GM21529 (cell line): ENCODE results near the gene RBPJL.

ENCODE experiments used
- ATAC-seq: cut with Tn5 transposase; IDR thresholded peaks from one replicate; pipeline ENCODE4 v1.9.1; 2021; ENCODE audit not compliant: unreplicated experiment

RBPJL gene

GRCh38 chr20:45306431-45306982 lies at the start of gene RBPJL:
Gene RBPJL (plus strand): TSS chr20:45306840. CDS start chr20:45306923, 83 bp downstream.
- no peak for ATAC-seq

- no peak for ATAC-seq
These were observed 49.5 kb upstream of the RBPJL start for GRCh38 chr20:45257161-45257560.

GRCh38 chr20:45257711-45258110 lies 48.9 kb upstream of the RBPJL start:
- no peak for ATAC-seq

- ATAC-seq = no peak
These were observed 48.4 kb upstream of the RBPJL start for GRCh38 chr20:45258259-45258658.

GRCh38 chr20:45258664-45259063 lies 48.0 kb upstream of the RBPJL start:
- no peak for ATAC-seq

DNA sequence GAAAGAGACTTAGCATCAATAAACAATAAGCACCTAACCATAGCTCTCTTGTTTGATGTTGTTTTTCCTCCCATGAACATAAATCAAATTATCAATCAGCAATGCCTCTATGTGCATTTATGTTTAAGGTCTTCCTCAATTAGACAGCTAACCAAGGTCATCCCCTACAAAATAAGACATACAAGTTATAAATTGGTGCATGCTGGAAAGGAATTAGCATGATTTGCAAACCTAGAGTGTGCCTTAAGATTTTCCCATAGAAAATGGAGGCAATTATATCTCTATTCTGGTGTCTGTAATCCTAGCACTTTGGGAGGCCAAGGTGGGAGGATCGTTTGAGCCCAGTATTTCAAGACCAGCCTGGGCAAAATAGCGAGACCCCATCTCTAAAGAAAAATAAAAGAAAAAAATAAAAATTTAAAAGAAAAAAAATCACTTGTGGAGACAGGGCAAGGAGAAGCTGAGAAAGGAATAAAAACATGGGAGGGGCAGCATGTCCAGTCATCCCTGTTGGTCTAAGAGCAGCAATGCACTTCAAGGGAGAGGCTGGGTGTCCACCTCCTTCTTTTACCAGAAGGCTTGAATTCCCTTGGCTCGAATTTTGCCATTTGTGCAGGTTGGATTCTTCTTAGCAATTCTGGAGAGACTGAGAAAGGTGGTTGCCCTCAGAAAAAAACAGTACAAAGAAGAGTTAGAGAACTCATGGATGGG lies 42.9 kb upstream of the RBPJL start:
- no peak for ATAC-seq

GRCh38 chr20:45266977-45267376 lies 39.7 kb upstream of the RBPJL start:
- ATAC-seq = no peak

- ATAC-seq = no peak
These were observed 38.1 kb upstream of the RBPJL start for GRCh38 chr20:45268531-45268930.

- no peak for ATAC-seq
These were observed 37.6 kb upstream of the RBPJL start for GRCh38 chr20:45269056-45269455.

DNA sequence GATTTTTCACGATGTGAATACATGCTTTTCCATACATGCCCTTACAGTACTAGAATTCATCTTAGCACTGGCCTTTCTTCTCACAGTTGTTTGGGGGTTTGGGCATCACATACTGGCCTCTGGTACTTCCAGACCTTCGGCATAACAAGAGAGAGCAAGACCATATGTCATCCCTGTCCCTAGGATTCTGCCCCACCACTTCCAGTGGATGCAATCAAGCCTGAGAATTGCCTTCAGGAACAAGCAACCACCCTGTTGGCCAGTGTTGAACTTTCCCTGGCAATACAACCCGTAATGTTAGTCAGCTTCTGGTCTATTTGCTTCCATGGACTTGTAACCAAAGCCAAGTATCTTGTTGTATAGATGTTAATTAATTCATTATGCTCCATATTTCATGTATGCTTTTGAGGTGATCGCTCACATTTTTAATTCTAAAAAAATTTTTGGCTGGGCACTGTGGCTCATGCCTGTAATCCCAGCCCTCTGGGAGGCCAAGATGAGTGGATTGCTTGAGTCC lies 36.8 kb upstream of the RBPJL start:
- ATAC-seq = no peak

GRCh38 chr20:45275338-45275737 lies 31.3 kb upstream of the RBPJL start:
- ATAC-seq = no peak

DNA sequence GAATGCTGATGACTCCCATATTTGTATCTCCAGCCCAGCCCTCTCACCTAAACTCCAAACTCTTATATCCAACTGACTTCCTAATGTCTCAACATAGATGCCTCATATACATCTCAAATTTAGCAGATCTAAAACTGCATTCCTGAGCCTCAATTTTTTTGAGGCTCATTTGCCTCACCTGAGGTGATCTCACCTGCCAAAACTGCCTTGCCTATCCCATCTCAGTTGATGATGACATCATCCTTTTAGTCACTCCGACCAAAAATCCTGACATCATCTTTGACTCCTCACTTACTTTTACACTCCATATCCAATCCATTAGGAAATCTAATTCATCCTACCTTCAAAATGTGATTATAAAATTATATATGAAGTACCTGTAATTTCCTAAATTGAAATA lies 26.6 kb upstream of the RBPJL start:
- ATAC-seq = no peak

GRCh38 chr20:45282700-45283550 lies 23.7 kb upstream of the RBPJL start:
- ATAC-seq = no peak

DNA sequence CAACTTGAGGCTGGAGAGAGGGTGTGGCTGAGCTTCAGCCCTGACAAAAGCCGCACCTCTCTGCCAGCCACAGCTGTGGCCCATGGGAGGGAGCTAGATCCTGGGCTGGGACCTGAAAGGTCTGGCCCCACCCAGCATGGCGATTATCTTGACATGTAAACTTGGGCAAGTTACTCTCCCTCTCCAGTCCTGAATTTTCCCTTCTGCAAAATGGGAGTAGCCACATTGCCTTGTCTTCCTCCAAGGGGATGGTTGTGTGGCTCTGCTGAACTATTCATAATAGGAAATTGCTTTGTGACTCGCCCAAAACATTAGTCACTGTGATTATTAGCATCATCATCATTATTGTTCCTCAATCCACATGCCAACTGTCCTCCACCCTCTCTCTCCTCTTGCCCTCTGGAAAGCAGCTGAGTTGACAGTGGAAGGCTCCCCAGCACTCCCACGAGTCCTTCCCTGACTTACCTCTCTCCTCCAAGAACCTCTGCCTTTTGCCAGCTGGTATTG lies 23.0 kb upstream of the RBPJL start:
- ATAC-seq = no peak

DNA sequence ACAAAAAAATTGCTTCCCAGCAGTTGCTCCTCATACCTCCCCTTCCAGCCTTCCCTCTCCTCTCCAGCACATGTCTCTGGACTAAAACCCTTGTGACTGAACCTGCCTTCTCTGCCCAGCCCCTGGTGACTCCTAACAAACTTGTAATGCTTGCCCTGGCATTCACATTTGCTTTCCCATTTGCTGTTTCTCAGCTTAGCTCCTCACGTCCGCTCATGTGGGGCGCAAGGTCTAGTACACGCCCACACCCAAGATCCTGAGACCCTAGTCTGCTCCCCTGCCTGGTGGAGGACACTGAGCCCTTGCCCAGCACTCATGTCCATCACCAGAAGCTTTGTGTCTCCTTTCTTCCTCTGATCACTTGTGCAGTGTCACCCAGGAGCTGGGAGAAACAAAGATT lies 18.3 kb upstream of the RBPJL start:
- ATAC-seq = no peak

DNA sequence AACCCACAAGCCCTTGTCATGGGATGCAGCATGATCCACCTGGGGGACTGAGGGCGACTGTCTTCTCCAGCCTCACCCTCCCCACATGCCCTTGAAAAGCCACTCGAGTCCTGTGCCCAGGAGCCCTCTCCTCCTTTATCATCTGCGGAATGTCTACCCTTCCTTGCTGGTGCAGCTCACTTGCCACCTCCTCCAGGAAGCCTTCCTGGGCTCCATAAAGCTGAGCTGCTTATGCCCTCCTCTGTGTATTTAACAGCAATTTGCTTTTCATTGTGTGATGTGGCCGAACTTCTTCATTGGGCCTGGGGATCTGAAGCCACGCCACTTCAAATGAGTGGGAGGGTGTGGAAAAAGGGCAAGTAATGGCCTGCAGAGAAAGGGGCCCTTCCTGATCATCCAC lies 17.8 kb upstream of the RBPJL start:
- ATAC-seq = no peak

GRCh38 chr20:45289942-45290676 lies 16.5 kb upstream of the RBPJL start:
- ATAC-seq = no peak

DNA sequence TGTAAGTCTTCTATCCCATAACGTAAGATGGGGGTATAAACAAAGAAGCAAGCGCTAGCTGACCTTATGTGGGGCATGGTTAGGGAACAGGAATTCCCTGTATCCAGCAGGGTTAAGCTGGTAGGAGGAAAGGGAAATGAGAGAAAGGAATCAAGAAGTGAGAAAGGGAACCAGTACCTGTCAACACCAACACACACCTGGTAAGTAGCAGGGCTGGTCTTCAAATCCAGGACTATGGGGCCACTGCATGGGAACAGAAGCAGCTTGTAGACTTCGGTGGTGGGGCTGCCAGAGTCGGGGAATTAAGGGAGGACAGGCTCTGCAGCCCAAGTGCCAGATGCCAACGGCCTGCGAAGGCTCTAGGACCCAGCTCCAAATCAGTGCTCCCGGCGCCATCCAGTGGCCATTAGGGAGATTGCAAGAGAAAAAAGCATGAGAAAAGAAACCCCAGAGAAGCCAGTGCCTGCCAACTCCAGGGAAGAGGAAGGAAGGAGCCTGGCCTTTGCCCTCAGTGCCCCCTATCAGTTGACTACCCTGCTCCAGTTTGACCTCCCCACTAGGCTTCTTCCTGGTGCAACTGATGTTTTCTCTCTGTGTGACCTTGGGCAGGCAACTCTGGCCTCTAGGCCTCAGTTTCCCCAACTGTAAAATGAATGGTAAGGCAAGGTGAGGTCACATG lies 15.8 kb upstream of the RBPJL start:
- no peak for ATAC-seq

GRCh38 chr20:45291526-45291925 lies 15.1 kb upstream of the RBPJL start:
- no peak for ATAC-seq

DNA sequence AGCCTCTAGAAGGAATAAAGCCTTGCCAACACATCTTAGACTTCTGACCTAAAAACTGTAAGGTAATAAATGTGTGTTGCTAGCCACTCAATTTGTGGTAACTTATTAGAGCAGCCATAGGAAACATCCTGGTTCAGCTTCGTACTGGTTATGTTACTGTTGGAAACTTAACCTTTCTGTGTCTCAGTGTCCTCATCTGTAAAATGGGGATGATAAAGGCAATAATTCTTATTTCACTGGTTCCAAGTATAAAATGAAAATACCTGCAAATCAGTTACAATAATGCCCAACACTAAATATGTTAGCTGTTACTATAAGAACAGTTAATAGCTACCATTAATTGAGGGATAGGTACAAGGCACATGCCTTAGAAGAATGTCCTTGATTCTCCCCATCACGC lies 14.3 kb upstream of the RBPJL start:
- ATAC-seq = no peak
